Spleen (tissue), 11 donors: ENCODE measurements around the gene CALML5. TPM values are rescaled to one million over a fixed set of nuclear protein-coding genes. Genes with fewer than 3 reads are reported as not detected.

Experiments
- DNase-seq: peaks from one replicate; pipeline ENCODE4 v3.0.0-alpha.2; 2020
- H3K27ac ChIP-seq, 8 donors: fragments of 200-600 bp; sonication (generic) in 7 of 8; 1 replicate in 4 of 8; 2 replicates in 4 of 8; pipeline versions ENCODE4 v1.5.0 to v1.8.0; 2016 to 2021; ENCODE audit warnings: inconsistent platforms in 4 of 8, mild to moderate bottlenecking in 4 of 8, moderate library complexity in 1 of 8
- H3K27me3 ChIP-seq, 7 donors: fragments of 200-600 bp; sonication (generic) in 6 of 7; replicated peaks in 1 of 7; 1 replicate in 4 of 7; 2 replicates in 3 of 7; pipeline versions ENCODE4 v1.5.0 to v1.8.0; 2016 to 2021; ENCODE audit warnings: inconsistent platforms in 3 of 7, mild to moderate bottlenecking in 1 of 7
- H3K36me3 ChIP-seq, 6 donors: fragments of 200-600 bp; sonication (generic) in 5 of 6; 1 replicate in 4 of 6; 2 replicates in 2 of 6; pipeline versions ENCODE4 v1.5.0 to v1.8.0; 2016 to 2021; ENCODE audit warnings: inconsistent platforms in 2 of 6
- H3K4me1 ChIP-seq, 6 donors: fragments of 200-600 bp; sonication (generic) in 5 of 6; 1 replicate in 3 of 6; 2 replicates in 3 of 6; pipeline versions ENCODE4 v1.5.0 to v1.8.0; 2016 to 2021; ENCODE audit warnings: inconsistent platforms in 3 of 6
- H3K4me3 ChIP-seq, 8 donors: fragments of 200-600 bp; sonication (generic) in 7 of 8; 1 replicate in 4 of 8; 2 replicates in 4 of 8; pipeline versions ENCODE4 v1.5.0 to v1.8.0; 2016 to 2021; ENCODE audit warnings: inconsistent platforms in 4 of 8, mild to moderate bottlenecking in 4 of 8, moderate library complexity in 2 of 8
- H3K9me3 ChIP-seq, 8 donors: fragments of 200-600 bp; sonication (generic) in 7 of 8; 1 replicate in 4 of 8; 2 replicates in 4 of 8; pipeline versions ENCODE4 v1.5.0 to v1.8.0; 2016 to 2021; ENCODE audit warnings: inconsistent platforms in 4 of 8
- CTCF ChIP-seq, 11 experiments: fragments of 200-600 bp in 7 of 11; fragments of 450-650 bp in 4 of 11; sonication (generic) in 4 of 11; IDR thresholded peaks in 8 of 11; conservative IDR thresholded peaks in 3 of 11; 1 replicate in 7 of 11; 2 replicates in 4 of 11; pipeline versions ENCODE4 v1.4.0 to v1.8.0; 2016 to 2021; ENCODE audit warnings: antibody characterized with exemption in 11 of 11, inconsistent platforms in 4 of 11, mild to moderate bottlenecking in 1 of 11
- POLR2A ChIP-seq, 3 donors: fragments of 450-650 bp; IDR thresholded peaks; one replicate each; pipeline ENCODE4 v1.5.1; 2017; ENCODE audit warnings: antibody characterized with exemption in 3 of 3, mild to moderate bottlenecking in 1 of 3
- POLR2AphosphoS5 ChIP-seq, 3 donors: sonication (generic); formaldehyde crosslinking; IDR thresholded peaks; one replicate each; pipeline ENCODE4 v1.5.1; 2017; ENCODE audit warnings: antibody characterized with exemption in 3 of 3
- WGBS, 5 donors: extraction: QIAGEN DNeasy Blood & Tissue Kit in 3 of 5; methylation state at CpG; one replicate each; pipeline versions ENCODE4 v1.1.5 to v1.1.7; 2013 to 2018; 5-methylcytosine and 5-hydroxymethylcytosine counted together
- intact Hi-C: fragments of 100-400 bp; cut with DNase I; formaldehyde crosslinking; loops from one replicate; pipeline ENCODE4 v1.15.0; 2023; ENCODE audit warnings: low total_unique reads
- polyA plus RNA-seq, 3 donors: library from polyadenylated mRNA; stranded (reverse); fragments of 200-250 nt; gene quantifications; one replicate each; pipeline ENCODE4 v1.2.1, GENCODE V29; 2013
- total RNA-seq, 7 donors: library from RNA; depleted of rRNA in 3 of 7; stranded (reverse); fragments of >200 nt in 3 of 7; fragmentation: NEBNext Ultra II Directional in 4 of 7; extraction: Animal tissue kit (Norgen Biotek cat#: 25700) in 4 of 7; gene quantifications; one replicate each; pipeline versions ENCODE4 v1.1.0 to v1.2.1, GENCODE V29; 2016 to 2021
- donor health status: healthy with polysubstance abuse.
- donor health status: DM: no; HTN: no; CAD: no; lungs with moderate emphysema.
- donor health status: DM: no; HTN: no; CAD: no.
- donor health status: Bipolar disorder and iron deficiency.
- donor health status: healthy.
- donor health status: DM: no; HTN: no; CAD: no.
- donor health status: DM: yes; HTN: yes; CAD: no.

Gene CALML5
- total and polyA plus RNA-seq, 10 donors, result 0.13 TPM; not detected in 9

- H3K4me1 ChIP-seq, result no peaks in the 10 kb centered on the region
- no peak overlapping the region for H3K4me3 ChIP-seq
- no peaks in the 10 kb centered on the region for H3K36me3 ChIP-seq
- H3K27ac ChIP-seq, result no peak overlapping the region
- DNase-seq, result no peak
- WGBS, 5 donors, result 87 to 95% (median 87%) methylated on average over 6 of the region's 6 CpGs
- TF ChIP-seq CTCF (IDR thresholded peaks at IDR 0.05 in 8 of 11, conservative IDR thresholded peaks at IDR 0.05 in 3 of 11) (no peak), POLR2A (IDR thresholded peaks at IDR 0.05) (no peak), POLR2AphosphoS5 (IDR thresholded peaks at IDR 0.05) (no peak)
- H3K27me3 ChIP-seq, result no peaks in the 10 kb centered on the region
- peaks cover 0 to 9% (median 6%) of the 10 kb centered on the region in 8 donors for H3K9me3 ChIP-seq
- intact Hi-C loops, result no loop called here
Measured at GRCh38 chr10:5467634-5468255, 31.6 kb downstream of the CALML5 start.

GRCh38 chr10:5467207-5467535 lies 32.2 kb downstream of the CALML5 start:
- TF ChIP-seq CTCF (IDR thresholded peaks at IDR 0.05 in 8 of 11, conservative IDR thresholded peaks at IDR 0.05 in 3 of 11) (no peak), POLR2AphosphoS5 (IDR thresholded peaks at IDR 0.05) (no peak), POLR2A (IDR thresholded peaks at IDR 0.05) (no peak)
- intact Hi-C loops, result no loop called here
- H3K36me3 ChIP-seq, result no peaks in the 10 kb centered on the region
- H3K4me1 ChIP-seq, result peaks cover 0 to 3% (median 0%) of the 10 kb centered on the region in 6 donors
- H3K27ac ChIP-seq, result no peak overlapping the region
- 78 to 85% (median 83%) methylated on average over 8 of the region's 8 CpGs for WGBS, 5 donors
- H3K27me3 ChIP-seq, result no peaks in the 10 kb centered on the region
- peaks cover 0 to 9% (median 6%) of the 10 kb centered on the region in 8 donors for H3K9me3 ChIP-seq
- H3K4me3 ChIP-seq, result no peak overlapping the region
- DNase-seq, result no peak

- no peak for TF ChIP-seq POLR2AphosphoS5 (IDR thresholded peaks at IDR 0.05)
- TF ChIP-seq POLR2A (IDR thresholded peaks at IDR 0.05), result no peak
- no peak for TF ChIP-seq CTCF (IDR thresholded peaks at IDR 0.05 in 8 of 11, conservative IDR thresholded peaks at IDR 0.05 in 3 of 11)
- no peaks in the 10 kb centered on the region for H3K36me3 ChIP-seq
- no peak for DNase-seq
- 63 to 74% (median 66%) methylated on average over 18 of the region's 18 CpGs for WGBS, 5 donors
- intact Hi-C loops, result no loop called here
- H3K4me1 ChIP-seq, result peaks cover 0 to 8% (median 2%) of the 10 kb centered on the region in 6 donors
- H3K4me3 ChIP-seq, result no peak overlapping the region
- no peak overlapping the region for H3K27ac ChIP-seq
- H3K27me3 ChIP-seq, result no peaks in the 10 kb centered on the region
- peaks cover 0 to 9% (median 6%) of the 10 kb centered on the region in 8 donors for H3K9me3 ChIP-seq
Measured at GRCh38 chr10:5466451-5467206, 32.7 kb downstream of the CALML5 start.

- Histone ChIP-seq H3K4me1 (peaks cover 0 to 13% (median 2%) of the 10 kb centered on the region in 6 donors), H3K27me3 (no peaks in the 10 kb centered on the region), H3K4me3 (no peak overlapping the region), H3K27ac (no peak overlapping the region), H3K9me3 (peaks cover 0 to 9% (median 6%) of the 10 kb centered on the region in 8 donors), H3K36me3 (no peaks in the 10 kb centered on the region)
- no peak for DNase-seq
- intact Hi-C loops, result no loop called here
- WGBS, 5 donors, result 83 to 86% (median 85%) methylated on average over 12 of the region's 12 CpGs
- no peak for TF ChIP-seq POLR2AphosphoS5 (IDR thresholded peaks at IDR 0.05)
- TF ChIP-seq POLR2A (IDR thresholded peaks at IDR 0.05), result no peak
- no peak for TF ChIP-seq CTCF (IDR thresholded peaks at IDR 0.05 in 8 of 11, conservative IDR thresholded peaks at IDR 0.05 in 3 of 11)
Measured at GRCh38 chr10:5465976-5466450, 33.4 kb downstream of the CALML5 start.
